SK-N-MC (cell line): ENCODE measurements around the gene CHRNA9.

ENCODE experiments used
- EZH2 ChIP-seq: fragments of 200-600 bp; sonication (generic); IDR thresholded peaks from one replicate; pipeline ENCODE4 v1.6.1; 2017; ENCODE audit warnings: antibody characterized with exemption
- FOXP2 ChIP-seq: optimal IDR thresholded peaks from 2 replicates; pipeline ENCODE3; 2011; ENCODE audit warnings: mild to moderate bottlenecking, moderate library complexity; ENCODE audit not compliant: insufficient read depth; ENCODE audit errors: extremely low read length, control extremely low read depth
- POLR2AphosphoS5 ChIP-seq: IDR thresholded peaks from 2 replicates; pipeline ENCODE4 v1.6.1; 2012; ENCODE audit warnings: mild to moderate bottlenecking, low read depth, low read length, borderline replicate concordance

GRCh38 chr4:40401096-40401495, 66.0 kb downstream of the CHRNA9 start:
- TF ChIP-seq EZH2 (no peak), POLR2AphosphoS5 (no peak), FOXP2 (no peak)
